Stomach (tissue), 9 donors: ENCODE results near the gene DPM3. TPM values are rescaled to one million over a fixed set of nuclear protein-coding genes. Genes with fewer than 3 reads are reported as not detected.

Experiments
- DNase-seq, 2 donors: peaks; one replicate each; pipeline versions ENCODE4 v3.0.0 to v3.0.0-alpha.2; 2013 to 2019
- H3K27ac ChIP-seq, 5 donors: fragments of 200-600 bp in 4 of 5; sonication (generic) in 4 of 5; one replicate each; pipeline ENCODE4 v1.5.1; 2013 to 2019; ENCODE audit warnings: mild to moderate bottlenecking in 1 of 5, moderate library complexity in 1 of 5
- H3K27me3 ChIP-seq, 3 donors: fragments of 200-600 bp; sonication (generic); one replicate each; pipeline ENCODE4 v1.5.1; 2017 to 2019; ENCODE audit warnings: mixed run types in 1 of 3
- H3K36me3 ChIP-seq, 4 donors: fragments of 200-600 bp; sonication (generic); 1 replicate in 3 of 4; 2 replicates in 1 of 4; pipeline ENCODE4 v1.5.1; 2016 to 2019
- H3K4me1 ChIP-seq, 4 donors: fragments of 200-600 bp; sonication (generic); one replicate each; pipeline ENCODE4 v1.5.1; 2016 to 2019
- H3K4me3 ChIP-seq, 4 donors: fragments of 200-600 bp; sonication (generic) in 3 of 4; one replicate each; pipeline ENCODE4 v1.5.1; 2016 to 2019; ENCODE audit warnings: mild to moderate bottlenecking in 1 of 4
- H3K9me3 ChIP-seq, 4 donors: fragments of 200-600 bp; sonication (generic); one replicate each; pipeline ENCODE4 v1.5.1; 2016 to 2019
- EP300 ChIP-seq: sonication (generic); formaldehyde crosslinking; IDR thresholded peaks from one replicate; pipeline ENCODE4 v1.6.1; 2017; ENCODE audit warnings: antibody characterized with exemption
- POLR2A ChIP-seq, 4 donors: fragments of 450-650 bp; IDR thresholded peaks; one replicate each; pipeline ENCODE4 v1.6.1; 2016; ENCODE audit warnings: antibody characterized with exemption in 4 of 4, control low read depth in 2 of 4, mild to moderate bottlenecking in 1 of 4, moderate library complexity in 1 of 4
- POLR2AphosphoS5 ChIP-seq, 3 donors: sonication (generic); formaldehyde crosslinking; IDR thresholded peaks; one replicate each; pipeline ENCODE4 v1.6.1; 2016; ENCODE audit warnings: antibody characterized with exemption in 3 of 3
- WGBS, 5 donors: extraction: QIAGEN DNeasy Blood & Tissue Kit in 3 of 5; methylation state at CpG; one replicate each; pipeline versions ENCODE4 v1.1.5 to v1.1.7; 2013 to 2018; 5-methylcytosine and 5-hydroxymethylcytosine counted together
- intact Hi-C: fragments of 100-400 bp; cut with DNase I; formaldehyde crosslinking; loops from one replicate; pipeline ENCODE4 v1.15.1; 2023; ENCODE audit warnings: low total_unique reads
- polyA plus RNA-seq, 3 donors: library from polyadenylated mRNA; stranded (reverse); fragments of 200-250 nt; gene quantifications; one replicate each; pipeline ENCODE4 v1.2.3, GENCODE V29; 2013
- total RNA-seq, 5 donors: library from RNA; depleted of rRNA; stranded (reverse); fragments of >200 nt; gene quantifications; one replicate each; pipeline versions ENCODE4 v1.1.0 to v1.2.3, GENCODE V29; 2014 to 2016
- TF ChIP-seq, protein P1 (sequence below), 7 experiments: fragments of 450-650 bp in 4 of 7; fragments of 200-600 bp in 3 of 7; sonication (generic) in 3 of 7; IDR thresholded peaks; one replicate each; pipeline ENCODE4 v1.5.1; 2016 to 2019; ENCODE audit warnings: antibody characterized with exemption in 7 of 7, control low read depth in 2 of 7, mild to moderate bottlenecking in 1 of 7
- donor health status: healthy with polysubstance abuse.
- donor health status: Bipolar disorder and iron deficiency.
- donor health status: healthy.

Gene DPM3
- total and polyA plus RNA-seq, 8 donors, result 13.3 to 301 (median 51.3) TPM; not detected in 1

DNA sequence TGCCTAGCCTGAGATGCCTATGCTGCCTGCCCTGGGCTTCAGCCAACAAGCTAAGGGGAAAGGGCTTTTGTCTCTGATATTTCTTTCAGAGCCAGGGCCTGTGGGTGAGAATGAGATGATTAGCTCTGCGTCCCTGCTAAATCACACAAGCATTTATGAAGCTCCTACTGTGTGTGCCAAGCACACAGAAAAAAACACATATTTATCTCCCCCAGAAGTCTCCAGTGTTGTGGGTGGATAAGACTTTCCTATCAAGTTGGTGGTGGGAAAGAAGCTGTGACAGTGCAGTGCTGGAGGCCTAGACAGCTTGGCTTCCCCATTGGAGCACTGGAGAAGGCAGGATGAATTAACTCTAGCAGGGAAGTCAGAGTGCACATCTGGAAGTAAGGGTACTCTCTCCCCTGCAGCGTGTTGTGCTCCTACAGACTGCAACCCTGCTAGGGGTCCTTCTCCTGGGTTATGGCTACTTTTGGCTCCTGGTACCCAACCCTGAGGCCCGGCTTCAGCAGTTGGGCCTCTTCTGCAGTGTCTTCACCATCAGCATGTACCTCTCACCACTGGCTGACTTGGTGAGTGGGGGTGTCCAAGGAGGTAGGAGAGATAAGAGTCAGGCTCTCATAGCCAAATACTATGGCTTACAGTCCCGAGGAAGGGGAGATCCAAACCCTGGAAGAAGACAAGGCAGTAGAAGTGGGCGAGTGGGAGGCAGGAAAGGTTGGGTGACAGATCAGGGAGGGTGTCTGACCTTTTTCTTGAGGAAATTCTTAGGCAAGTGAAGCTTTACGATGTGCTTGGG, 3.0 kb downstream of the DPM3 start:
- 68 to 91% (median 76%) methylated on average over 6 of the region's 6 CpGs for WGBS, 5 donors
- Histone ChIP-seq H3K27me3 (no peaks in the 10 kb centered on the region), H3K27ac (peak overlapping the region; percentile 74 to 100 (median 98)), H3K4me1 (peaks cover 29 to 68% (median 68%) of the 10 kb centered on the region in 4 donors), H3K9me3 (no peaks in the 10 kb centered on the region), H3K36me3 (peaks cover 21 to 37% (median 37%) of the 10 kb centered on the region in 4 donors), H3K4me3 (peak overlapping the region in 3 of 4 donors; percentile 68 to 71 (median 68))
- no peak for DNase-seq
- intact Hi-C loops, result no loop called here
- TF ChIP-seq, protein P1, sequence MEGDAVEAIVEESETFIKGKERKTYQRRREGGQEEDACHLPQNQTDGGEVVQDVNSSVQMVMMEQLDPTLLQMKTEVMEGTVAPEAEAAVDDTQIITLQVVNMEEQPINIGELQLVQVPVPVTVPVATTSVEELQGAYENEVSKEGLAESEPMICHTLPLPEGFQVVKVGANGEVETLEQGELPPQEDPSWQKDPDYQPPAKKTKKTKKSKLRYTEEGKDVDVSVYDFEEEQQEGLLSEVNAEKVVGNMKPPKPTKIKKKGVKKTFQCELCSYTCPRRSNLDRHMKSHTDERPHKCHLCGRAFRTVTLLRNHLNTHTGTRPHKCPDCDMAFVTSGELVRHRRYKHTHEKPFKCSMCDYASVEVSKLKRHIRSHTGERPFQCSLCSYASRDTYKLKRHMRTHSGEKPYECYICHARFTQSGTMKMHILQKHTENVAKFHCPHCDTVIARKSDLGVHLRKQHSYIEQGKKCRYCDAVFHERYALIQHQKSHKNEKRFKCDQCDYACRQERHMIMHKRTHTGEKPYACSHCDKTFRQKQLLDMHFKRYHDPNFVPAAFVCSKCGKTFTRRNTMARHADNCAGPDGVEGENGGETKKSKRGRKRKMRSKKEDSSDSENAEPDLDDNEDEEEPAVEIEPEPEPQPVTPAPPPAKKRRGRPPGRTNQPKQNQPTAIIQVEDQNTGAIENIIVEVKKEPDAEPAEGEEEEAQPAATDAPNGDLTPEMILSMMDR (IDR thresholded peaks at IDR 0.05), result no peak
- TF ChIP-seq POLR2AphosphoS5 (IDR thresholded peaks at IDR 0.05) (no peak), POLR2A (IDR thresholded peaks at IDR 0.05) (no peak), EP300 (no peak)

DNA sequence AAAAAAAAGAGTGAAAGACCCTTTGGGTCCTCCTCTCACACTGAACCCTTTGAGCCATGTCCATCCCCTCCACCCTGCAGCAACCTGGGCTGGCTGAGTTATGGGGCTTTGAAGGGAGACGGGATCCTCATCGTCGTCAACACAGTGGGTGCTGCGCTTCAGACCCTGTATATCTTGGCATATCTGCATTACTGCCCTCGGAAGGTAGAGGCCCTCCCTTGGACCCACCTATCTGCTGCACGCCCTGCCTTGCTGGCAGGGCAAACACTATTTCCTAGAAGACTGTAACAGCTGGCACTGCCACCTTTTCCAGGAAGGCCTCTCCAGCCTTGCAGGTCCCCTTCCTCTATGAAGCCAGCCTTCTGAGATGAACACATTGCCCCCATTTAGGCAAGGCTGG, 3.6 kb downstream of the DPM3 start:
- peaks cover 35 to 74% (median 74%) of the 10 kb centered on the region in 4 donors for H3K4me1 ChIP-seq

DNA sequence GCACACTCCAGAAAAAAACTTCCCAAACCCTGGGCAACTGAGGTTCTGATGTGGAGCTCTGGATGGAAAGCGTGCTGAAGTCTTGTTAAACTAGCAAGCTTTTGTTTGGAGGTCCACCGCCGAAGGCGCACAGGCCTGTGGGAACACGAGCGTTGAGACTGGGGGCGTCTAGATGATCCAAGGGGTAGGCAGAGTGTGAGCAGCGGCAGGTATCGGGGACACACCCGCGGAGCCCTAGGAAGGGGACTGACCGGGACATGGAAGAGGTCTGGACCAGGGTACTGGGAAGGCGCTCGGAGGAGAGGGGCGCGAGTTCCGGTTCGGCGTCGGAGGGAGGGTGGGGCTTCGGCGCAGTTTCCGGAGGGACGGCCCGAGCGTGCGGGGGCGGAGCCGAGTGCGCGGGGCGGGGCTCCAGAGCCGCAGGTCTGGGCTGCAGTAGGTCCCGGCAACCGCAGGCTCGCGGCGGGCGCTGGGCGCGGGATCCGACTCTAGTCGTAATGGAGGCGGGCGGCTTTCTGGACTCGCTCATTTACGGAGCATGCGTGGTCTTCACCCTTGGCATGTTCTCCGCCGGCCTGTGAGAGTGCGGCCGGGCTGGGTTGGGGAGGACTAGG, 4.8 kb downstream of the DPM3 start, which contains the start of gene SLC50A1:
SLC50A1 (plus strand) TSS at position 438 of the 614 bp plus-strand sequence; CDS start at position 498, 60 bp downstream.
- Histone ChIP-seq H3K27ac (peak within 1 kb of the TSS; percentile 89 to 100 (median 98)), H3K27me3 (no peaks in the 10 kb centered on the region), H3K4me1 (peaks cover 39 to 84% (median 84%) of the 10 kb centered on the region in 4 donors), H3K36me3 (peaks cover 32 to 53% (median 50%) of the 10 kb centered on the region in 4 donors), H3K4me3 (peak within 1 kb of the TSS; percentile 63 to 71 (median 68)), H3K9me3 (no peaks in the 10 kb centered on the region)
- intact Hi-C loops, result no loop called here
- peak; percentile 26 to 96 (median 95) for TF ChIP-seq POLR2AphosphoS5 (IDR thresholded peaks at IDR 0.05)
- TF ChIP-seq, protein P1 (IDR thresholded peaks at IDR 0.05), result peak in 5 of 7 experiments; percentile 16 to 55 (median 40)
- peak in 2 of 4 donors; percentile 73 to 79 for TF ChIP-seq POLR2A (IDR thresholded peaks at IDR 0.05)
- no peak for TF ChIP-seq EP300
- 0 to 1% (median 1%) methylated on average over 32 to 52 of the region's 52 CpGs for WGBS, 5 donors
- peak; percentile 97 to 99 for DNase-seq

More for the DNA sequence above, 3.6 kb downstream of the DPM3 start:
- 13 to 31% (median 26%) methylated on average over 6 of the region's 6 CpGs for WGBS, 5 donors
- Histone ChIP-seq H3K9me3 (no peaks in the 10 kb centered on the region), H3K27ac (peak overlapping the region; percentile 74 to 100 (median 98)), H3K27me3 (no peaks in the 10 kb centered on the region), H3K4me3 (peak overlapping the region; percentile 63 to 71 (median 68)), H3K36me3 (peaks cover 25 to 43% (median 43%) of the 10 kb centered on the region in 4 donors)
- peak in 1 of 2 donors; percentile 38 for DNase-seq
- intact Hi-C loops, result no loop called here
- no peak for TF ChIP-seq POLR2A (IDR thresholded peaks at IDR 0.05)
- peak in 1 of 3 donors; percentile 35 for TF ChIP-seq POLR2AphosphoS5 (IDR thresholded peaks at IDR 0.05)

DNA sequence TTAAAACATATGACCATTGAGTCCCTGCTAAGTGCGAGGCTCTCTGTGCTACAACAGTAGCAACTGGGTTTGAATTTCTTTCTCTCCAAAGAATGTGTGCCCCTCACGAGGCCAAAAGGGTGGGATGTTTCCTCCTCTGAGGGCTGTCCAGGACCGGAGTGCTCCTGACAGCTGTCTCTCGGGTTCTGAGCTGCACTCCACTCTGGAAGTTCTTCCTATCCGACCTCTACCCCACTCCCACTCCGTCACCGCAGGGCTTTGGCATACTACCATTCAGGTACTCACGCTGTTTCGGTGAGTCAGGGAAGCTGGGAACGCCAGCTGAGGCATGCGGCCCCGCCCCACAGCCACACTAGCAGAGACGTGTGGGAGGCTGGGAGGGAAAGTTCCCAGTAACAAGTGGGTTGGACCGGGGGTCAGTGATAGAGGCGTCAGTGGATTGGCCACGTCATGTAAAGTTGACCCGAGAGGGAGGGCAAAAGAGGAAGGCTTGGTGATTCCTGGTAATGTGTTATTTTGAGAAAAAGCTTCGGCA, 5.4 kb downstream of the DPM3 start:
- DNase-seq, result peak; percentile 94 to 97
- Histone ChIP-seq H3K27me3 (no peaks in the 10 kb centered on the region), H3K36me3 (peaks cover 32 to 53% (median 50%) of the 10 kb centered on the region in 4 donors), H3K9me3 (no peaks in the 10 kb centered on the region), H3K4me3 (peak overlapping the region; percentile 63 to 71 (median 68)), H3K4me1 (peaks cover 45 to 90% (median 87%) of the 10 kb centered on the region in 4 donors), H3K27ac (peak overlapping the region; percentile 89 to 100 (median 98))
- TF ChIP-seq POLR2A (IDR thresholded peaks at IDR 0.05), result no peak
- TF ChIP-seq POLR2AphosphoS5 (IDR thresholded peaks at IDR 0.05), result peak; percentile 65 to 97 (median 85)
- intact Hi-C loops, result no loop called here
- WGBS, 5 donors, result 3 to 10% (median 4%) methylated on average over 18 of the region's 18 CpGs

DNA sequence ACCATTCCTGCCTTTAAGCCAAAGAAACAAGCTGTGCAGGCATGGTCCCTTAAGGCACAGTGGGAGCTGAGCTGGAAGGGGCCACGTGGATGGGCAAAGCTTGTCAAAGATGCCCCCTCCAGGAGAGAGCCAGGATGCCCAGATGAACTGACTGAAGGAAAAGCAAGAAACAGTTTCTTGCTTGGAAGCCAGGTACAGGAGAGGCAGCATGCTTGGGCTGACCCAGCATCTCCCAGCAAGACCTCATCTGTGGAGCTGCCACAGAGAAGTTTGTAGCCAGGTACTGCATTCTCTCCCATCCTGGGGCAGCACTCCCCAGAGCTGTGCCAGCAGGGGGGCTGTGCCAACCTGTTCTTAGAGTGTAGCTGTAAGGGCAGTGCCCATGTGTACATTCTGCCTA, 6.0 kb downstream of the DPM3 start:
- Histone ChIP-seq H3K27ac (peak overlapping the region; percentile 89 to 100 (median 98)), H3K9me3 (no peaks in the 10 kb centered on the region), H3K27me3 (peaks cover 0 to 4% (median 0%) of the 10 kb centered on the region in 3 donors), H3K4me3 (peak overlapping the region in 3 of 4 donors; percentile 63 to 71 (median 68)), H3K36me3 (peaks cover 32 to 53% (median 50%) of the 10 kb centered on the region in 4 donors), H3K4me1 (peaks cover 50 to 92% (median 87%) of the 10 kb centered on the region in 4 donors)
- intact Hi-C loops, result no loop called here
- TF ChIP-seq EP300 (no peak), POLR2AphosphoS5 (IDR thresholded peaks at IDR 0.05) (no peak), POLR2A (IDR thresholded peaks at IDR 0.05) (no peak)
- TF ChIP-seq, protein P1 (IDR thresholded peaks at IDR 0.05), result no peak
- WGBS, 5 donors, result 13 to 38% (median 32%) methylated on average over 1 of the region's 1 CpG
- peak in 1 of 2 donors; percentile 23 for DNase-seq
